ENCODE results near the gene GLUL. TPM values are rescaled to one million over a fixed set of nuclear protein-coding genes. Genes with fewer than 3 reads are reported as not detected.

Gene GLUL
- 476 and 545 TPM in 2 replicates for total RNA-seq (ENCODE audit: low replicate concordance)
- long read RNA-seq, full-length matches to known transcripts, result 1,694 of 1,897 reads
- long read RNA-seq, partial matches to known transcripts, result 109 of 1,897 reads
- long read RNA-seq, other reads (novel, unspliced or antisense), result 94 of 1,897 reads

DNA sequence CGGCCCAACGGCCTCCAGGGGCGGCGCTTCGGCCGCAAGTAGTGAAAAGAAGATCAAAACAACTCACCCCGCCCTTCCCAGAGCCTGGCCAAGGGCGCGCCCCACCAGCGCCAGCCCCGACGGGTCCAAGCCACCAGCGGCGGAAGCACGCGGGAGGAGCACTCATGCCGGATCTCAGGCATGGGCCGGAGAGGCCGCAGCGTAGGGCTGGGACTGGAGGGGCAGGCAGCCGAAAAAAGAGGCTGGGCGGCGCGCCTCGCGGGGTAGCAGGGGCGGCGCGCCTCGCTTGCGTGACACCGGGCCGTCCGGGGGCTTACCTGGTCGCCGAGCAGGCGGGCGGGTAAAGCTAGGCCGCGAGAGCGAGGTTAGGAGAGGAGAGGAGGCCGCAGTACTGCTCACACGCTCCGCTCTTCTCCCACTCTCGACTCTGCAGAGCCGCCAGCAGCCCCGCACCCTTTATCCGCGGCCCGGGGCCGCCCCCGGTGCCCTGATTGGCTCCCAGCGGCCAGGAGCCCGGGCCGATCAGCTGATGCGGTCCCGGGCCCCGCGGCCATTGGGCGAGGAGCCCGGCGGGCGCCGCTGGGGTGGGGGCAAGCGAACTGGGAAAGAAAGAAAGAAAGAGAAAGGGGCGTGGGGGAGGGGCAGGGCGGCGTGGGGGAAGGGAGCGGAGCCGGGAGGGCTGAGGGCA, at the start of gene GLUL:
GLUL (minus strand) TSS at position 429 of the 688 bp plus-strand sequence. CDS start 3,053 bp downstream, outside the sequence.
- peaks cover 37% of the 10 kb centered on the region for H3K4me1 Mint-ChIP-seq (ENCODE audit: unreplicated experiment)
- no peaks in the 10 kb centered on the region for H3K9me3 Mint-ChIP-seq
- no peaks in the 10 kb centered on the region for H3K27me3 Mint-ChIP-seq
- peak; percentile 32 for TF ChIP-seq CTCF (conservative IDR thresholded peaks at IDR 0.05)
- H3K4me3 Mint-ChIP-seq, result peak within 1 kb of the TSS; percentile 99
- H3K36me3 Mint-ChIP-seq, result peaks cover 35% of the 10 kb centered on the region
- peak; percentile 97 for DNase-seq (ENCODE audit: extremely low spot score, unreplicated experiment)
- H3K27ac Mint-ChIP-seq, result peak within 1 kb of the TSS; percentile 94

- peaks cover 1% of the 10 kb centered on the region for H3K27me3 Mint-ChIP-seq
- no peak for DNase-seq (ENCODE audit: extremely low spot score, unreplicated experiment)
- H3K4me1 Mint-ChIP-seq (ENCODE audit: unreplicated experiment), result no peaks in the 10 kb centered on the region
- H3K4me3 Mint-ChIP-seq, result no peak overlapping the region
- TF ChIP-seq CTCF (conservative IDR thresholded peaks at IDR 0.05), result no peak
- H3K27ac Mint-ChIP-seq, result no peak overlapping the region
- no peaks in the 10 kb centered on the region for H3K9me3 Mint-ChIP-seq
- H3K36me3 Mint-ChIP-seq, result no peaks in the 10 kb centered on the region
Measured at GRCh38 chr1:182438326-182438725, 46.7 kb upstream of the GLUL start.

DNA sequence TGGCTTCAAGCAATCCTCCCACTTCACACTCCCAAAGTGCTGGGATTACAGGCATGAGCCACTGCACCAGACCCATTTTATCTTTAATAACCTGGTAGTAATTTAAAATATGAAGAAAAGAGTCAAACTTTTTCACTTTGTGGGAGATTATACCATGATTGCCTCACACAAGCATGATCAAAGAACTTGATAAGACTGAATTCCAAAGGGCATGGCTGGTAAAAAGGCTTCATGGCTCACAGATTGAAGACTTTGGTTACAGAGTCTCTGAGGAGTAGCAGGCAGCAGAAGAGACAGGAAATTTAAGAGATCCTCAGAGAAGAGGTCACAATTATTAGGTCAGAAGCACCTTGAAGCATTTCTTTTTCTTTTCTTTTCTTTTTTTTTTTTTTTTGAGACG, 42.0 kb upstream of the GLUL start:
- H3K27me3 Mint-ChIP-seq, result no peaks in the 10 kb centered on the region
- H3K36me3 Mint-ChIP-seq, result no peaks in the 10 kb centered on the region
- no peak overlapping the region for H3K4me3 Mint-ChIP-seq
- no peak overlapping the region for H3K27ac Mint-ChIP-seq
- no peak for TF ChIP-seq CTCF (conservative IDR thresholded peaks at IDR 0.05)
- H3K4me1 Mint-ChIP-seq (ENCODE audit: unreplicated experiment), result no peaks in the 10 kb centered on the region
- DNase-seq (ENCODE audit: extremely low spot score, unreplicated experiment), result no peak
- no peaks in the 10 kb centered on the region for H3K9me3 Mint-ChIP-seq

DNA sequence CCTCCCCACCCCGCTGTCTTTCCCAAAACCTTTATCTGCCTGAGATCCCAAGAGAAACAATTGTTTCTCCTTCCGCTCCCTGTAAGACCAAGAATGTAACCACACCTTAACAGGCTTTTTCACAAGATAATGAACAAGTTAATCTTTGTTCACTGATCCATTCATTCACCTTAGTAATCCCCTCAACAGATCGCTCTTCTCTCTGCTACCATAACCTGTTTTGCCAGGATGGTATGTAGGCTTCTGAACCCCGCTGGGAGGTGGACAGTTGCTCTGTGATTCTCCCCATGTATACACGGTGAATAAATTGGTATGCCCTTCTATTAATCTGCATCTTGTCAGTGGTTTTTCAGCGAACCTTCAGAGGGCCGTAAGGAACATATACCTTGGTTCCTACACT, 39.7 kb upstream of the GLUL start:
- no peak for TF ChIP-seq CTCF (conservative IDR thresholded peaks at IDR 0.05)
- Mint-ChIP-seq H3K27me3 (no peaks in the 10 kb centered on the region), H3K4me1 (ENCODE audit: unreplicated experiment) (no peaks in the 10 kb centered on the region), H3K36me3 (no peaks in the 10 kb centered on the region), H3K9me3 (no peaks in the 10 kb centered on the region), H3K4me3 (no peak overlapping the region), H3K27ac (no peak overlapping the region)
- DNase-seq (ENCODE audit: extremely low spot score, unreplicated experiment), result no peak

- Mint-ChIP-seq H3K4me3 (no peak overlapping the region), H3K27ac (no peak overlapping the region), H3K36me3 (no peaks in the 10 kb centered on the region), H3K9me3 (no peaks in the 10 kb centered on the region), H3K4me1 (ENCODE audit: unreplicated experiment) (no peaks in the 10 kb centered on the region), H3K27me3 (no peaks in the 10 kb centered on the region)
- no peak for DNase-seq (ENCODE audit: extremely low spot score, unreplicated experiment)
- no peak for TF ChIP-seq CTCF (conservative IDR thresholded peaks at IDR 0.05)
Measured at GRCh38 chr1:182430263-182431068, 38.9 kb upstream of the GLUL start.

All from type B pancreatic cell (in vitro differentiated cells).